CD4-positive, alpha-beta memory T cell (primary cell): ENCODE measurements around the gene TSR3. TPM values are rescaled to one million over a fixed set of nuclear protein-coding genes. Genes with fewer than 3 reads are reported as not detected.

ENCODE experiments used
- CTCF ChIA-PET: fragments of 350-600 bp; sonication (Branson Sonifier 250); formaldehyde crosslinking; loops from one replicate; lab custom pipeline; 2021; ENCODE audit warnings: inconsistent platforms; ENCODE audit not compliant: partially characterized antibody; lab: Charles Lee
- POLR2A ChIA-PET: fragments of 350-600 bp; sonication (Branson Sonifier 250); formaldehyde crosslinking; loops from one replicate; lab custom pipeline; 2021; ENCODE audit not compliant: partially characterized antibody; lab: Charles Lee
- DNase-seq, 5 donors: peaks; one replicate each; pipeline versions ENCODE4 v3.0.0 to v3.0.0-alpha.2; 2020 to 2022; ENCODE audit warnings: mixed read lengths in 1 of 5
- H3K27ac ChIP-seq: one replicate; pipeline ENCODE4 v1.7.0; 2013; ENCODE audit warnings: low read depth, low read length
- H3K27me3 ChIP-seq: 2 replicates; pipeline ENCODE4 v1.7.0; 2013; ENCODE audit warnings: mild to moderate bottlenecking, low read length, moderate library complexity; ENCODE audit not compliant: insufficient read depth
- H3K36me3 ChIP-seq: 2 replicates; pipeline ENCODE4 v1.7.0; 2013; ENCODE audit warnings: mild to moderate bottlenecking, low read length, moderate library complexity; ENCODE audit not compliant: insufficient read depth
- H3K4me1 ChIP-seq: 2 replicates; pipeline ENCODE4 v1.7.0; 2013; ENCODE audit warnings: mild to moderate bottlenecking, low read length, moderate library complexity; ENCODE audit not compliant: insufficient read depth
- H3K4me3 ChIP-seq, 2 donors: one replicate each; pipeline ENCODE4 v1.7.0; 2013; ENCODE audit warnings: low read length in 2 of 2, mild to moderate bottlenecking in 1 of 2
- H3K9me3 ChIP-seq, 2 donors: one replicate each; pipeline ENCODE4 v1.7.0; 2013; ENCODE audit warnings: low read length in 2 of 2, control low read depth in 1 of 2; ENCODE audit not compliant: control insufficient read depth in 1 of 2
- H3K27ac Mint-ChIP-seq, 7 donors: one replicate each; pipeline ENCODE4 v1.8.0; 2020 to 2021; ENCODE audit warnings: mixed read lengths in 7 of 7, mild to moderate bottlenecking in 6 of 7, inconsistent platforms in 3 of 7, moderate library complexity in 3 of 7
- H3K27me3 Mint-ChIP-seq, 2 donors: one replicate each; pipeline ENCODE4 v1.8.0; 2020 to 2021; ENCODE audit warnings: mixed read lengths in 2 of 2
- H3K36me3 Mint-ChIP-seq, 2 donors: one replicate each; pipeline ENCODE4 v1.8.0; 2020 to 2021; ENCODE audit warnings: mixed read lengths in 2 of 2, inconsistent platforms in 1 of 2, mild to moderate bottlenecking in 1 of 2
- H3K4me1 Mint-ChIP-seq, 4 donors: one replicate each; pipeline ENCODE4 v1.8.0; 2020 to 2021; ENCODE audit warnings: mixed read lengths in 4 of 4, mild to moderate bottlenecking in 1 of 4
- H3K4me3 Mint-ChIP-seq, 8 donors: one replicate each; pipeline ENCODE4 v1.8.0; 2020 to 2021; ENCODE audit warnings: mixed read lengths in 8 of 8, mild to moderate bottlenecking in 7 of 8, moderate library complexity in 6 of 8, inconsistent platforms in 3 of 8
- H3K9me3 Mint-ChIP-seq, 8 donors: one replicate each; pipeline ENCODE4 v1.8.0; 2020 to 2021; ENCODE audit warnings: mixed read lengths in 8 of 8, mild to moderate bottlenecking in 5 of 8, inconsistent platforms in 3 of 8, moderate library complexity in 1 of 8
- intact Hi-C: fragments of 100-400 bp; cut with micrococcal nuclease; formaldehyde crosslinking; loops from one replicate; pipeline ENCODE4 v1.15.1; 2023
- polyA plus RNA-seq, 2 donors: library from polyadenylated mRNA; unstranded; fragments of 300-500 nt; fragmentation: Illumina TruSeq; gene quantifications; one replicate each; pipeline ENCODE4 v1.2.3, GENCODE V29; 2021
- total RNA-seq, 2 experiments: library from RNA; stranded (reverse); gene quantifications; one replicate each; pipeline ENCODE4 v1.2.3, GENCODE V29; 2021

Gene TSR3
- total and polyA plus RNA-seq, 4 experiments from 2014 or later: 38.1 to 116 (median 69.7) TPM

DNA sequence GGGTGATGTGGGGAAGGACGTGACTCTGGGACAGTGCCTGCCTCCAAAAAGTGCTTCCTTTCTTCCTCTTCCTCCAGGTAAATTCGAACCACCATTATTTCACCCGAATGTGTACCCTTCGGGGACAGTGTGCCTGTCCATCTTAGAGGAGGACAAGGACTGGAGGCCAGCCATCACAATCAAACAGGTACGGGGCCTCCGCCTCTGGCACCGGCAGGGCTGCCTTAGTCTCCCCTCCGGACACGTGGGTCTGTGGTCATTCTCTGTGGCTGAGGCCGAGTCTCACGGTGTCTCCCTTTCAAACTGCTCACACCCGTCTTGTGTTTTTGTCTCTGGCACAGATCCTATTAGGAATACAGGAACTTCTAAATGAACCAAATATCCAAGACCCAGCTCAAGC is 31.6 kb downstream of the TSR3 start:
- H3K27ac Mint-ChIP-seq: peak overlapping the region in 1 of 7 donors; percentile 52
- H3K27me3 ChIP-seq: no peaks in the 10 kb centered on the region
- H3K4me3 Mint-ChIP-seq: no peak overlapping the region
- H3K27ac ChIP-seq: no peak overlapping the region
- H3K36me3 Mint-ChIP-seq: peaks cover 45 to 59% of the 10 kb centered on the region in 2 donors
- H3K4me1 Mint-ChIP-seq: peaks cover 0 to 3% (median under 1%) of the 10 kb centered on the region in 4 donors
- DNase-seq: no peak
- H3K27me3 Mint-ChIP-seq: no peaks in the 10 kb centered on the region
- ChIA-PET CTCF (no interaction called here), POLR2A (no interaction called here)
- peaks cover 71% of the 10 kb centered on the region for H3K36me3 ChIP-seq
- peaks cover 0 to 6% (median 0%) of the 10 kb centered on the region in 8 donors for H3K9me3 Mint-ChIP-seq
- H3K4me3 ChIP-seq: no peak overlapping the region
- no peaks in the 10 kb centered on the region for H3K9me3 ChIP-seq
- no peaks in the 10 kb centered on the region for H3K4me1 ChIP-seq
- intact Hi-C loops: no loop called here

DNA sequence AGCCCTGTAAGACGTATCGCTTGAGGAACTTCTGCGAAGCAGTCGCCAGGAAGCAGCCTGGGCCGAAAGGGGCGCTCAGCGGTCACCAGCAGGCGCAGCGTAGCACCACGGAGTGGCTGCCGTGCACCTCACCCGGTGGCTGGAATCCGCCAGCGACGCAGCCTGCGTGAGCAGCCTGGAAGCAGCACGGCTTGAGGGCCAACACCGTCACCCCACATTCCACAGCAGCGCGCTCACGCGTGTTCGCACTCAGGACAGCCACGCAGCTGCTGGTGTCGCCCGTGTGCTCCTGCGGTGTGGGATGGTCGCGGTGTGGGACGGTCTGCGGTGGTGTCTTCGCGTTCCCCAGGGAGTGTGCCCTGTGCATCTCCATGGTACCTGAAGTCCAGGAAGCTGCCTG is 32.6 kb downstream of the TSR3 start:
- Histone ChIP-seq H3K27ac (no peak overlapping the region), H3K27me3 (no peaks in the 10 kb centered on the region), H3K4me1 (no peaks in the 10 kb centered on the region), H3K36me3 (peaks cover 79% of the 10 kb centered on the region), H3K9me3 (no peaks in the 10 kb centered on the region), H3K4me3 (no peak overlapping the region)
- intact Hi-C loops: no loop called here
- H3K9me3 Mint-ChIP-seq: peaks cover 0 to 6% (median 0%) of the 10 kb centered on the region in 8 donors
- H3K27ac Mint-ChIP-seq: peak overlapping the region in 1 of 7 donors; percentile 48
- no peak overlapping the region for H3K4me3 Mint-ChIP-seq
- POLR2A ChIA-PET: no interaction called here
- H3K27me3 Mint-ChIP-seq: no peaks in the 10 kb centered on the region
- DNase-seq: no peak
- H3K36me3 Mint-ChIP-seq: peaks cover 37 to 57% of the 10 kb centered on the region in 2 donors
- CTCF ChIA-PET: no interaction called here
- H3K4me1 Mint-ChIP-seq: peaks cover 0 to 7% (median under 1%) of the 10 kb centered on the region in 4 donors

DNA sequence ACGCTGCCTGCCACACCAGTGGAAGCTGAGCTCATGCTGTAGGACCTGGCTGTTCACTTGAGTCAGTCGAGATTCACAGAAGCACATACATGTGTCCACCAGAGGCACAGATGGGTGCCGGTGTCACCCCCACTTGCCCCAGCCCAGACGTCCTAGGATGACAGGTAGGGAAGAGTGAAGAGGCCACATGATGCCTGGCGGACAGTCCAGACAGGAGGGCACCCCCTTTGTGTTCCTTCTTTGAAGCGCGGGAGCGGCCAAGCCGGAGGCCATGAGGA is 33.5 kb downstream of the TSR3 start:
- CTCF ChIA-PET: no interaction called here
- Histone ChIP-seq H3K27ac (no peak overlapping the region), H3K9me3 (no peaks in the 10 kb centered on the region), H3K27me3 (no peaks in the 10 kb centered on the region), H3K4me1 (no peaks in the 10 kb centered on the region), H3K4me3 (no peak overlapping the region), H3K36me3 (peaks cover 80% of the 10 kb centered on the region)
- no peak overlapping the region for H3K4me3 Mint-ChIP-seq
- H3K27ac Mint-ChIP-seq: peak overlapping the region in 2 of 7 donors; percentile 54 to 86
- no peak for DNase-seq
- H3K4me1 Mint-ChIP-seq: peaks cover 0 to 9% (median 1%) of the 10 kb centered on the region in 4 donors
- POLR2A ChIA-PET: no interaction called here
- peaks cover 36 to 54% of the 10 kb centered on the region in 2 donors for H3K36me3 Mint-ChIP-seq
- H3K9me3 Mint-ChIP-seq: peaks cover 0 to 6% (median 0%) of the 10 kb centered on the region in 8 donors
- H3K27me3 Mint-ChIP-seq: no peaks in the 10 kb centered on the region
- intact Hi-C loops: no loop called here

DNA sequence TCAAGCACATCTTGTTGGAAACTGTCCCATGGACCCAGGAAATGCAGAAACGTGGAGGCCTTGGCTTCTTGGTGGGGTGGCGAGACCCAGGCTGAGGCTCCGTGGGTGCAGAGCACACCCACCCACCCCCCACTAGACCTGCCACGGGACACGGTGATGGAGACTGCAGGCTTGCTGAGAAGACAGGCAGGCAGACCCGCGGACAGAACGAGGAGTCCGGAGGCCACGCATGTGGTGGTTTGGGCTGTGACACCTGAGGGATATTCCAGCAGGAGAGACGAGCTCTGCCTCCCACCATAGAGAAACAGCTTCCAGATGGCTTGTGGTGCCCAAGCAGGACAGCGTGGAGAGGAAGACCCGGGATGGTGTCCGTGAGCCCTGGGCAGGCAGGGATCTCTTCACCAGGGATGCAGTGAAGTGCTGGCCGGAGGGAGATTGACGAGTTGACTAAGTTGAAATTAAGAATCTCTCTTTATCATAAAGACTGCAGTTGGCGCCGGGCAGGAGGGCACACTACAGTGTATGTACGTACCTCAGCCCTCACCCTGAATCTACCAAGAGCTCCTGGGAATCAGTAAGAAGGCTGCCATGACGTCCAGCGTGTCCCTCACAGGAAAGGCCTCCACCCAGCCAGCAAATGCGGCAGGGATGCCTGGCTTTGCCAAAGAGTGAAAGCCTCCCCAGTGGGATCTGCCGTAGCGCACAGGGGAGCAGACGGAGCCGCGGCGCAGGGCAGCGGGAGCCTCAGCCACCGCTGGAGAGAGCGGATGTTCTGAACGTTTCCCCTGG is 34.0 kb downstream of the TSR3 start:
- Mint-ChIP-seq H3K4me3 (no peak overlapping the region), H3K4me1 (peaks cover 2 to 14% (median 7%) of the 10 kb centered on the region in 4 donors), H3K27me3 (no peaks in the 10 kb centered on the region), H3K9me3 (peaks cover 0 to 6% (median 0%) of the 10 kb centered on the region in 8 donors), H3K27ac (no peak overlapping the region), H3K36me3 (peaks cover 36 to 55% of the 10 kb centered on the region in 2 donors)
- Histone ChIP-seq H3K4me1 (peaks cover 5% of the 10 kb centered on the region), H3K27me3 (no peaks in the 10 kb centered on the region), H3K4me3 (no peak overlapping the region), H3K27ac (no peak overlapping the region), H3K36me3 (peaks cover 84% of the 10 kb centered on the region), H3K9me3 (no peaks in the 10 kb centered on the region)
- intact Hi-C loops: no loop called here
- DNase-seq: no peak
- POLR2A ChIA-PET: interaction anchor here (1.5 kb wide), 1 partner anchor 14 kb away, joined by 4 read pairs; no protein-coding TSS in a partner anchor
- CTCF ChIA-PET: no interaction called here

DNA sequence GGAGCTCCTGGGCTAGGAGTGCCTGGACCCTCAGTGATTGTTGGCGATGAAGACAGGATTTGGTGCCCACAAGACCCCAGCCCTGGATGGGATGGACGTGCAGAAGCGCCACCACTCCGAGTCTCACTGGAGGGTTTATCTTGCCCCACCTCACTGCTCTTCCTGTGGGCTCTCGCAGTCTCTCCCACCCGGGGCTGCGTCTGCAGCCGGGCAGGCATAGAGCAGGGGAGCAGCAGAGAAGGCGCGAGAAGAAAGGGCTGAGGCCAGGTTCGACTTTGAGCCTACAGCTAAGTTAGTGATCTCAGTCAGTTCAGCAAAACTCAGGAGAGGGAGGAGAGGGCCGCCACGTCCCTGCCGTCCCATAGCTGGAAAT is 35.7 kb downstream of the TSR3 start:
- Histone ChIP-seq H3K4me3 (no peak overlapping the region), H3K27me3 (no peaks in the 10 kb centered on the region), H3K27ac (no peak overlapping the region), H3K9me3 (no peaks in the 10 kb centered on the region), H3K4me1 (peaks cover 22% of the 10 kb centered on the region), H3K36me3 (peaks cover 79% of the 10 kb centered on the region)
- no peaks in the 10 kb centered on the region for H3K27me3 Mint-ChIP-seq
- ChIA-PET POLR2A (interaction anchor here (1.3 kb wide), 1 partner anchor 14 kb away, joined by 4 read pairs; no protein-coding TSS in a partner anchor), CTCF (interaction anchor here (0.9 to 1.3 kb wide), 2 partner anchors 16 to 48 kb away, joined by 3 read pairs; no protein-coding TSS in a partner anchor)
- peaks cover 0 to 6% (median 0%) of the 10 kb centered on the region in 8 donors for H3K9me3 Mint-ChIP-seq
- no peak overlapping the region for H3K4me3 Mint-ChIP-seq
- peaks cover 37 to 60% of the 10 kb centered on the region in 2 donors for H3K36me3 Mint-ChIP-seq
- no peak for DNase-seq
- H3K4me1 Mint-ChIP-seq: peaks cover 5 to 28% (median 15%) of the 10 kb centered on the region in 4 donors
- intact Hi-C loops: no loop called here
- H3K27ac Mint-ChIP-seq: no peak overlapping the region

DNA sequence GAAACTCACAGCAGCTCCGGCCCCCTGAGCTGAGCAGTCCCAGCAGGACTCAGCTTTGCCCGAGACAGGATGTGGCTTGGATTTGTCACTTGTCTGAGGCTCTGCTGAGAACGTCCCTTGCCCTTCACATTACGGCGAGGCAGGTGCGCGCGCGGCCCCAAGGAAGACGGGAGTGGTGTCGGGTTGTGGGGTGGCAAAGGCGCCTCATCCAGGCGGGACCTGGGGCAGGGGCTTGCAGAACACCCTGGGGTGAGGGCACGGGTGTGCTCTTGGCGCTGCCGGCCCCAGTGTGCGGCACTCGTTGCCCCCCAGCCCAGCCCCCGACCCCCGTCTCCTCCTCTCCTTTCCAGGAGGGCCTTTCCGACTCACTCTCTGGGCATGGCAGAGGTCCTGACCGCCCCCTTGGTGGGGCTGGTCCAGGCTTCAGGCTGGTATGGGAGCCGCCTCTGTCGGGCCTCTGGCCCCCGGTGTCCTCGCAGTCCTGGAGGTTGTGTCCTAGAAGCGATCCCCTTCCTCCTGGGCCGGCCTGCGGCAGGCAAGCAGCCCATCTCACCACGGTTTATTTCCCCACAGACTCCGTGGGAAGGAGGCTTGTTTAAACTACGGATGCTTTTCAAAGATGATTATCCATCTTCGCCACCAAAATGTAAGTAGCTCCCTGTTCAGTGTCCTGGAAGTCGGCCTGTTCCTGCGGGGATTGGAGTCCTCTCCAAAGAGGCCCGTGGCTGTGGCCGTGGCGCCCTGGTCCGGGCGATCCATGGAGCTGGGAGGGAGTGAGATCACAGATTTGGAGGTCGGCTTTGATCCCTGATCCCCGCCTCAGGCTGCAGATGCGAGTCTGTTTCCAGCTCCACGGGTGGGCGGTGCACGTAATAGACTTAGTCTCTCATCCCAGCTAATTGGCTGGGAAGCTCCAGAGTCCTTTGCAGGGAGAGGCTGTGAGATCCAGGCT is 36.3 kb downstream of the TSR3 start:
- peak overlapping the region in 1 of 8 donors; percentile 39 for H3K4me3 Mint-ChIP-seq
- H3K27me3 Mint-ChIP-seq: no peaks in the 10 kb centered on the region
- CTCF ChIA-PET: interaction anchor here (1.3 kb wide), 1 partner anchor 16 kb away, joined by 3 read pairs; no protein-coding TSS in a partner anchor
- no peak for DNase-seq
- Histone ChIP-seq H3K36me3 (peaks cover 72% of the 10 kb centered on the region), H3K27ac (no peak overlapping the region), H3K9me3 (no peaks in the 10 kb centered on the region), H3K4me3 (no peak overlapping the region), H3K27me3 (no peaks in the 10 kb centered on the region), H3K4me1 (peaks cover 28% of the 10 kb centered on the region)
- POLR2A ChIA-PET: interaction anchor here (0.8 to 1.3 kb wide), 2 partner anchors 9 to 15 kb away, joined by 4 read pairs; no protein-coding TSS in a partner anchor
- intact Hi-C loops: no loop called here
- H3K36me3 Mint-ChIP-seq: peaks cover 42 to 65% of the 10 kb centered on the region in 2 donors
- H3K9me3 Mint-ChIP-seq: peaks cover 0 to 6% (median 0%) of the 10 kb centered on the region in 8 donors
- H3K4me1 Mint-ChIP-seq: peaks cover 11 to 34% (median 20%) of the 10 kb centered on the region in 4 donors
- H3K27ac Mint-ChIP-seq: no peak overlapping the region
